Nephron progenitor cell (in vitro differentiated cells): Measurements from ENCODE around the gene PDE7B.

ENCODE experiments used
- DNase-seq: peaks from one replicate; pipeline ENCODE4 v3.0.0; 2021
- H3K27ac Mint-ChIP-seq: 2 replicates; pipeline ENCODE4 v1.8.0; 2021; ENCODE audit warnings: mild to moderate bottlenecking, moderate library complexity, mixed read lengths
- H3K27me3 Mint-ChIP-seq: 2 replicates; pipeline ENCODE4 v1.8.0; 2021; ENCODE audit warnings: mild to moderate bottlenecking, low read depth, mixed read lengths; ENCODE audit not compliant: poor library complexity
- H3K36me3 Mint-ChIP-seq: 2 replicates; pipeline ENCODE4 v1.8.0; 2021; ENCODE audit warnings: low read depth, mixed read lengths
- H3K4me1 Mint-ChIP-seq: 2 replicates; pipeline ENCODE4 v1.8.0; 2021; ENCODE audit warnings: mixed read lengths
- H3K4me3 Mint-ChIP-seq: 2 replicates; pipeline ENCODE4 v1.8.0; 2021; ENCODE audit warnings: mild to moderate bottlenecking, moderate library complexity, mixed read lengths
- H3K9me3 Mint-ChIP-seq: 2 replicates; pipeline ENCODE4 v1.8.0; 2021; ENCODE audit warnings: mild to moderate bottlenecking, moderate library complexity, mixed read lengths
- TF ChIP-seq, protein P1 (sequence below): fragments of 200-600 bp; sonication (generic); IDR thresholded peaks from 2 replicates; pipeline ENCODE4 v1.5.0; 2021; ENCODE audit warnings: antibody characterized with exemption

Gene PDE7B

DNA sequence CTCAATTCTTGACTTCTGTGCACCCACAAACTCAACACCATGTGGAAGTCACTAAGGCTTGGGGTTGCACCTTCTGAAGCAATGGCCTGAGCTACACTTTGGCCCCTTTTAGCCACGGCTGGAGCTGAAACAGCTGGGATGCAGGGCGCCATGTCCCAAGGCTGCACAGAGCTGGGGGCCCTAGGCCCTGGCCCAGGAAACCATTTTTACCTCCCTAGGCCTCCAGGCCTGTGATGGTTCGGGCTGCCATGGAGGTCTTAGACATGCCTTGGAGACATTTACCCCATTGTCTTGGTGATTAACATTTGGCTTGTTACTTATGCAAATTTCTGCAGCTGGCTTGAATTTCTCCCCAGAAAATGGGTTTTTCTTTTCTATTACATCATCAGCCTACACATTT, 311.8 kb downstream of the PDE7B start:
- no peak overlapping the region for H3K27ac Mint-ChIP-seq
- H3K4me1 Mint-ChIP-seq = peaks cover 20% of the 10 kb centered on the region

DNA sequence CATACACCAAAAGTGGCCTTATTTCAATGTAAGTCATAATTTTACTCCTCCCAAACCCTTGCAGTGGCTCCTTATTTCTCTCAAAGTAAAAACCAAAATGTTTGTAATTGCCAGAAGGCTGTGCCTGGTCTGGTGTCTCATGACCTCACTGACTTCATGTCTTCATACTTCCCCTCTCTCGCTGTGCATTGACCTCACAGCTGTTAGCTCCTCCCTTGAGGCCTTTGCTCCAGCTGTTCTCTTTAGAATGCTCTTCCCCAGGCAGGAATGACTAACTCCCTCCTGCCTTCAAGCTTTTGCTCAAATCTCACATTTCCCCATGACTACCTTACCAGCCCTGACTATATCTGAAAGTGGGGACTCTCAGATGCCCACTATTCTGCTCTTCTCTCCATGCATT, 315.3 kb downstream of the PDE7B start:
- H3K9me3 Mint-ChIP-seq = peaks cover 23% of the 10 kb centered on the region
- no peaks in the 10 kb centered on the region for H3K36me3 Mint-ChIP-seq
- H3K27ac Mint-ChIP-seq = no peak overlapping the region
- no peak for DNase-seq
- TF ChIP-seq, protein P1, sequence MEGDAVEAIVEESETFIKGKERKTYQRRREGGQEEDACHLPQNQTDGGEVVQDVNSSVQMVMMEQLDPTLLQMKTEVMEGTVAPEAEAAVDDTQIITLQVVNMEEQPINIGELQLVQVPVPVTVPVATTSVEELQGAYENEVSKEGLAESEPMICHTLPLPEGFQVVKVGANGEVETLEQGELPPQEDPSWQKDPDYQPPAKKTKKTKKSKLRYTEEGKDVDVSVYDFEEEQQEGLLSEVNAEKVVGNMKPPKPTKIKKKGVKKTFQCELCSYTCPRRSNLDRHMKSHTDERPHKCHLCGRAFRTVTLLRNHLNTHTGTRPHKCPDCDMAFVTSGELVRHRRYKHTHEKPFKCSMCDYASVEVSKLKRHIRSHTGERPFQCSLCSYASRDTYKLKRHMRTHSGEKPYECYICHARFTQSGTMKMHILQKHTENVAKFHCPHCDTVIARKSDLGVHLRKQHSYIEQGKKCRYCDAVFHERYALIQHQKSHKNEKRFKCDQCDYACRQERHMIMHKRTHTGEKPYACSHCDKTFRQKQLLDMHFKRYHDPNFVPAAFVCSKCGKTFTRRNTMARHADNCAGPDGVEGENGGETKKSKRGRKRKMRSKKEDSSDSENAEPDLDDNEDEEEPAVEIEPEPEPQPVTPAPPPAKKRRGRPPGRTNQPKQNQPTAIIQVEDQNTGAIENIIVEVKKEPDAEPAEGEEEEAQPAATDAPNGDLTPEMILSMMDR = no peak
- no peaks in the 10 kb centered on the region for H3K4me1 Mint-ChIP-seq
- peaks cover 10% of the 10 kb centered on the region for H3K27me3 Mint-ChIP-seq
- H3K4me3 Mint-ChIP-seq = no peak overlapping the region

More for the DNA sequence above, 311.8 kb downstream of the PDE7B start:
- H3K4me3 Mint-ChIP-seq = no peak overlapping the region
- H3K27me3 Mint-ChIP-seq = peaks cover 19% of the 10 kb centered on the region
- DNase-seq = no peak
- peaks cover 23% of the 10 kb centered on the region for H3K9me3 Mint-ChIP-seq
- H3K36me3 Mint-ChIP-seq = no peaks in the 10 kb centered on the region
- TF ChIP-seq, protein P1 = no peak

DNA sequence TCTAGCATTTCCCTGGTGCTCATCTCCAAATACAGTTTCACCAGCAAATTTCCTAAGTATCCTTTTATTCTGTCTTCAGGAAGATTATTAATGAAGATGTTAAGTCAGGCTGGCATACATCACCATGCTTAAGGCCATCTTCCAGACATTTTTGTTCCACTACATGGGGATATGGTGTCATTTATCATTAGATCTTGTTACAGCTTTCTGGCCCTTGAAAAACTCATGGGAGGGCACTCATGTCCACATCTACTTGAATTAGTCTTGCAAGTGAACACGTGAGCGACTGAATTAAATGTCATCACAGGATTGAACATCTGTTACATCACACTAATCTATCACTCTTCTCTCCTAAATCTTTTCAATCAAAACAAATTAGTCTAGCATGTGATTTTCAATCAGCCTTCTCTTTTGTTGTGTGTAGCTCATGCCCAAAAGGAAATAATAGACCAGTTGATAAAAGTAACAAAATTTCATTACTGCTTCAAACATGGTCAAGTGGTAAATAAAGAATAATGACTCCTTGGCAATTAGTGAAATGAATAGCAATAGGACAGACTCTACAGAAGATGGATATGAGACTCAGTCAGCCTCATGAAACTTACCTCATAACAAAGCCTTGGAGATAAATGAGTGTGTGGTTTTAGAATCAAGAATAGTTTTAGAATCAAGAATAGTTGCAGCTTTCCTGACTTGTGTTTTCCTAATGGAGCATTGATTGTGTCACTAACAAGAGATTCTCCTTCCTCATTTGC, 318.1 kb downstream of the PDE7B start:
- H3K4me1 Mint-ChIP-seq = peaks cover 13% of the 10 kb centered on the region
- H3K36me3 Mint-ChIP-seq = peaks cover 6% of the 10 kb centered on the region
- no peak overlapping the region for H3K4me3 Mint-ChIP-seq
- TF ChIP-seq, protein P1 = no peak
- DNase-seq = no peak
- H3K9me3 Mint-ChIP-seq = peaks cover 27% of the 10 kb centered on the region
- no peak overlapping the region for H3K27ac Mint-ChIP-seq
- H3K27me3 Mint-ChIP-seq = peaks cover 7% of the 10 kb centered on the region

DNA sequence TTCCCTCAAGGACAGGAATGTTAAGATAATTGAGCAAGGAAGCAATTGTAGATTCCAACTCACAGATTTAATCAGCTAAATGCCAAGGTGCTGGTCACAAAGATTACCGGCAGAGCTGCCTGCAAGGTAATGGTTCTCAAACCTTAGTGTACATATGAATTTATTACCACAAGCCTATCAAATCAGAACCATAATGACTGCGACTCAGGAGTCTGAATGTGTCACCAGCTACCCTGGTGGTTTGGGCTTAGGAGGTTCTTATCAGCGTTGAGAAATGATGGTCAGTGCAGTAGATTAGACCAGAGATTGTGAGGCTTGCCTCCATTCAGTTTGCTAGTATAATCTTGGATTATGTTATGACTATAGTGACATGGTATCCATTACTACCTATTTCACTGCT, 319.7 kb downstream of the PDE7B start:
- peaks cover 14% of the 10 kb centered on the region for H3K4me1 Mint-ChIP-seq
- no peak overlapping the region for H3K27ac Mint-ChIP-seq
- peaks cover 5% of the 10 kb centered on the region for H3K27me3 Mint-ChIP-seq
- no peak overlapping the region for H3K4me3 Mint-ChIP-seq
- DNase-seq = no peak
- TF ChIP-seq, protein P1 = no peak
- peaks cover 24% of the 10 kb centered on the region for H3K9me3 Mint-ChIP-seq
- peaks cover 6% of the 10 kb centered on the region for H3K36me3 Mint-ChIP-seq

DNA sequence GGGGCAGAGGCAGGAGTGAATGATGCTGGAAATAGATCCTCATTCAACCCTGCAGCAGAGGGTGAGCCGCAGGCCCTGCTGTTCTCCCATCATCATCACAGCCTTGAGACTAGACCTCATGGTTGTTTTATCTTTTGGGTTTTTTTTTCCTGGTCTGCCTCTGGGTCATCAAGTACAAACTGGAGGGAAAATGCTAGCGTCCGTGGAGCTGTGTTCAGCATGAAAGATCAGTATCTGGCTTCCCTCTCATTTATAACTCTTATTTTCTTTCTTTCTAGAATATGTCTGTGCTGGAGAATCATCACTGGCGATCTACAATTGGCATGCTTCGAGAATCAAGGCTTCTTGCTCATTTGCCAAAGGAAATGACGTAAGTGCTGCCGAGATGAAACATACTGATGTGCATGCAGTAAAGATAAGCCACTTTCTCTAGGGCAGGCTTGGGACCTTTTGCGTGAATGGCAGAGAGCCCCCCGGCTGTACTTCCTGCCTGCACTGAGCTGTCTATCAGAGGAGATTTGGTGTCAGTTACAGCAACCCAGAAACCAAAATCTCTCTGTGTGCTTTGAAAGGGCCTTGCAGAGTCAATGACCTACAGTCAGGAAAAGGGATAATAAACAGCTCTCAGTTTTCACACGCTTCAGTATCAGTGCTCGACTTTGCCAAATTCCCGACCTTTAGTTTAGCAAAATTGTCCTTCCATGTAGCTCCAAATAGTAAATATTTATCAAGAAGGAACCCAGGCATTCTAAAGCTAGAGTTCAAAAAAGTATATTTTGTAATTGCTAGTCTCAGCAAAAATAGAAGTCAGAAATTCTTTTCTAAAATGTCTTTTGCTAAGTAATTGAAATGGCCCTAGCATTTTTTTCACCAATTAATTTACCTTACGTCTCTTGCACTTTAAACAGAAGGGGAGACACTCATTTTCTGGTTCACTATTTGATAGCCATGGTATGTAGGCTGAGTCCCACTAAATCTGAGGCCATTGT, 322.3 kb downstream of the PDE7B start:
- H3K27ac Mint-ChIP-seq = peak overlapping the region; percentile 85

More for the DNA sequence above, 322.3 kb downstream of the PDE7B start:
- H3K36me3 Mint-ChIP-seq = peaks cover 6% of the 10 kb centered on the region
- no peak overlapping the region for H3K4me3 Mint-ChIP-seq
- H3K4me1 Mint-ChIP-seq = peaks cover 14% of the 10 kb centered on the region
- TF ChIP-seq, protein P1 = no peak
- H3K27me3 Mint-ChIP-seq = no peaks in the 10 kb centered on the region
- H3K9me3 Mint-ChIP-seq = peaks cover 8% of the 10 kb centered on the region
- DNase-seq = no peak
